ENCODE data around the gene KIF3C.

DNA sequence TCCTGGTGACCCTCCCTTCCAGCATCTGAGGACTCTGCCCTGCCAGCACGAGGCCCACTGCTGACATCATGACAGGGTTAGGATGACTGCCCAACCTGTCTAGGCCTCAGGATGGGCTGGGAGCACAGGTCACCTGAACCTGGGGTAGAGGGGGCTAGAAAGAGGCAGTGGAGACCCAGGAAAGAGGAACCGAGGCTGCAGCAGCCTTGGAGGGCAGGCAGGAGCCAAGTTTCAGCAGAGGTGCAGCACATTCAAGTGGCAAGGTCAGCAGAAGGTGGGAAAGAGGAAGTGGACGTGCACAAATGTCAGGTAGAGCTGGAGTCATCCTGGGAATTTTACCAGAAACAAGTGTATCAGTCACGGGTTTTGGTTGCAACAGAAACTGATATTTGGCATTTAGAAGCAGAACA is 37.9 kb upstream of the KIF3C start:
- no peak for TF ChIP-seq POLR2A (IDR thresholded peaks at IDR 0.05)
- TF ChIP-seq, protein P1, sequence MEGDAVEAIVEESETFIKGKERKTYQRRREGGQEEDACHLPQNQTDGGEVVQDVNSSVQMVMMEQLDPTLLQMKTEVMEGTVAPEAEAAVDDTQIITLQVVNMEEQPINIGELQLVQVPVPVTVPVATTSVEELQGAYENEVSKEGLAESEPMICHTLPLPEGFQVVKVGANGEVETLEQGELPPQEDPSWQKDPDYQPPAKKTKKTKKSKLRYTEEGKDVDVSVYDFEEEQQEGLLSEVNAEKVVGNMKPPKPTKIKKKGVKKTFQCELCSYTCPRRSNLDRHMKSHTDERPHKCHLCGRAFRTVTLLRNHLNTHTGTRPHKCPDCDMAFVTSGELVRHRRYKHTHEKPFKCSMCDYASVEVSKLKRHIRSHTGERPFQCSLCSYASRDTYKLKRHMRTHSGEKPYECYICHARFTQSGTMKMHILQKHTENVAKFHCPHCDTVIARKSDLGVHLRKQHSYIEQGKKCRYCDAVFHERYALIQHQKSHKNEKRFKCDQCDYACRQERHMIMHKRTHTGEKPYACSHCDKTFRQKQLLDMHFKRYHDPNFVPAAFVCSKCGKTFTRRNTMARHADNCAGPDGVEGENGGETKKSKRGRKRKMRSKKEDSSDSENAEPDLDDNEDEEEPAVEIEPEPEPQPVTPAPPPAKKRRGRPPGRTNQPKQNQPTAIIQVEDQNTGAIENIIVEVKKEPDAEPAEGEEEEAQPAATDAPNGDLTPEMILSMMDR (IDR thresholded peaks at IDR 0.05): no peak

Measured in Peyer's patch (tissue), 4 donors.